ENCODE results near the gene FAM216B.
"Not testable (repeated sequence)": the region's sequence is repeated elsewhere in the genome, so short reads cannot be mapped to it uniquely, and the experiment has no call there.

The FAM216B gene

GRCh38 chr13:42781352-42781751 lies at the start of gene FAM216B:
TSS of gene FAM216B (plus strand) at chr13:42781584. CDS start at chr13:42784068, 2,484 bp downstream.
- DNase-seq: no peak

- DNase-seq: no peak
Observed at GRCh38 chr13:42732073-42732472, 49.3 kb upstream of the FAM216B start.

GRCh38 chr13:42733046-42733445 lies 48.3 kb upstream of the FAM216B start:
- DNase-seq: no peak

- DNase-seq: no peak
Observed at GRCh38 chr13:42735010-42735409, 46.4 kb upstream of the FAM216B start.

GRCh38 chr13:42740753-42741152 lies 40.6 kb upstream of the FAM216B start:
- no peak for DNase-seq

- DNase-seq: no peak
Observed at GRCh38 chr13:42741914-42742313, 39.5 kb upstream of the FAM216B start.

- no peak for DNase-seq
Observed at GRCh38 chr13:42745655-42746054, 35.7 kb upstream of the FAM216B start.

GRCh38 chr13:42746866-42747265 lies 34.5 kb upstream of the FAM216B start:
- no peak for DNase-seq

GRCh38 chr13:42747399-42747873 lies 33.9 kb upstream of the FAM216B start:
- no peak for DNase-seq

- no peak for DNase-seq
Observed at GRCh38 chr13:42750794-42751193, 30.6 kb upstream of the FAM216B start.

GRCh38 chr13:42751693-42752092 lies 29.7 kb upstream of the FAM216B start:
- DNase-seq: no peak

GRCh38 chr13:42752731-42753130 lies 28.7 kb upstream of the FAM216B start:
- no peak for DNase-seq

GRCh38 chr13:42753697-42754096 lies 27.7 kb upstream of the FAM216B start:
- DNase-seq: no peak

- no peak for DNase-seq
Observed at GRCh38 chr13:42754801-42755510, 26.4 kb upstream of the FAM216B start.

GRCh38 chr13:42757678-42758420 lies 23.5 kb upstream of the FAM216B start:
- no peak for DNase-seq

- no peak for DNase-seq
Observed at GRCh38 chr13:42758515-42758914, 22.9 kb upstream of the FAM216B start.

- DNase-seq: no peak
Observed at GRCh38 chr13:42760951-42761350, 20.4 kb upstream of the FAM216B start.

GRCh38 chr13:42762251-42762650 lies 19.1 kb upstream of the FAM216B start:
- no peak for DNase-seq

- DNase-seq: no peak
Observed at GRCh38 chr13:42762917-42763316, 18.5 kb upstream of the FAM216B start.

GRCh38 chr13:42766016-42766415 lies 15.4 kb upstream of the FAM216B start:
- DNase-seq: no peak

GRCh38 chr13:42769650-42770049 lies 11.7 kb upstream of the FAM216B start:
- no peak for DNase-seq

GRCh38 chr13:42776558-42776957 lies 4.8 kb upstream of the FAM216B start:
- not testable (repeated sequence) for DNase-seq

GRCh38 chr13:42777467-42777866 lies 3.9 kb upstream of the FAM216B start:
- no peak for DNase-seq

- DNase-seq: no peak
Observed at GRCh38 chr13:42780044-42780443, 1.3 kb upstream of the FAM216B start.

Measured in stimulated activated CD4-positive, alpha-beta T cell treated with anti-CD3 and anti-CD28 coated beads, Interleukin-4, amount 100 ng/mL, for 24 hours (primary cell).